GM18508 (cell line): ENCODE measurements around the gene DLX2.
"Not testable (repeated sequence)": the region's sequence is repeated elsewhere in the genome, so short reads cannot be mapped to it uniquely, and the experiment has no call there.

Experiments used
- ATAC-seq: cut with Tn5 transposase; IDR thresholded peaks from one replicate; pipeline ENCODE4 v1.9.1; 2021; ENCODE audit warnings: moderate number of reproducible peaks; ENCODE audit not compliant: insufficient read depth, unreplicated experiment

Gene DLX2

GRCh38 chr2:172084645-172085459 lies 17.8 kb downstream of the DLX2 start:
- peak; percentile 75 for ATAC-seq

DNA sequence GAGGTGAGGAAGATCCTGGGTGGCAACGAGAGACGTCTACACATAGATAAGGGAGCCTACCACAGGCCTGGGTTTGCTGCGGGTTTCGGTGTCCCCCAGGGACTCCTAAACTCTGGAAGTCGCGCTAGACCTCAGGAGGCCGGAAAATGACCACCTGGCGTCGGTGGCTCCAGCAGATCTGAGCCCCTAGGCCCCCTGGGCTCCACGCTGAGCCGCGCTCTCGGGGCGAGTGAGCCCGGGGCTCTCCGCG lies 18.4 kb downstream of the DLX2 start:
- ATAC-seq, result no peak

GRCh38 chr2:172083628-172084394 lies 18.9 kb downstream of the DLX2 start:
- ATAC-seq, result no peak

- no peak for ATAC-seq
Measured at GRCh38 chr2:172082944-172083627, 19.6 kb downstream of the DLX2 start.

DNA sequence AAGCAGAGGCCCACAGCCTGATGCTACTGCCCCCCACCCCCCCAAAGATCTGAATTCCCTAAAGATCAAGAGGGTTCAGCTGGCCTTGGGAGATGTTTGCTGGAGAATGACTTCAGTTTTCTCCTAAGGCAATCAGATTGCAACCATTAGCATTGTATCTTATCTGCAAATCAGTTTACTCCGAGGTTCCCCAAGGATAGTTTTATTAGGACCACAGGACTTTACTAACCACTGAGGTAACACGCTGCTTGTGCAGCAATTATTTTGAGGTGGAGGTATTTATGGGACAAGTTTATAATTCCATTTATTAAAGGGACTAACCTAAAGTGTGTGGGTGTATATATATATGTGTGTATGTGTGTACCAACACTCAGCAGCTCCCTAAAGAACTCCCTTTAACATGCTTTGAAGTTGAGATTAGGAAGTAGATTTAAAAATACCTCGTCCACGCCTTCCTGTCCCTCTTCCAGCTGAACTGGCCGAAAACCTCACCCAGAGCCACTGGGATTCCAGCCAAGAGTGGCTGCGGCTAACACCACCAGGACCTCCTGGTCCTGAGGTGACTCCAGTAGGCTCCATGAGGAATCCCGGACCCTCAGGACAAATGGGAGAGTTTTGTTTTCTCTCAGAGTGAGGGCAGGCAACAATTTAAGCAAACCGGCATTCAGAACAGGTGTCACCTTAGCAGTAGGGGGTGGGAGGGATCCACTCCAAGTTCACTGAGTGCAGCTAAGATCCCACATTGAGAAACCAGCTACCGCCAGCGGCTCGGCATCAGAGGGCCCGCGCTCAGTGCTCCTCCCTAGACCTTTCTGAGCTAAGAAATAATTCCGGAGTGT lies 20.4 kb downstream of the DLX2 start:
- ATAC-seq, result no peak

- no peak for ATAC-seq
Measured at GRCh38 chr2:172081221-172082022, 21.3 kb downstream of the DLX2 start.

- no peak for ATAC-seq
Measured at GRCh38 chr2:172080641-172081220, 22.0 kb downstream of the DLX2 start.

DNA sequence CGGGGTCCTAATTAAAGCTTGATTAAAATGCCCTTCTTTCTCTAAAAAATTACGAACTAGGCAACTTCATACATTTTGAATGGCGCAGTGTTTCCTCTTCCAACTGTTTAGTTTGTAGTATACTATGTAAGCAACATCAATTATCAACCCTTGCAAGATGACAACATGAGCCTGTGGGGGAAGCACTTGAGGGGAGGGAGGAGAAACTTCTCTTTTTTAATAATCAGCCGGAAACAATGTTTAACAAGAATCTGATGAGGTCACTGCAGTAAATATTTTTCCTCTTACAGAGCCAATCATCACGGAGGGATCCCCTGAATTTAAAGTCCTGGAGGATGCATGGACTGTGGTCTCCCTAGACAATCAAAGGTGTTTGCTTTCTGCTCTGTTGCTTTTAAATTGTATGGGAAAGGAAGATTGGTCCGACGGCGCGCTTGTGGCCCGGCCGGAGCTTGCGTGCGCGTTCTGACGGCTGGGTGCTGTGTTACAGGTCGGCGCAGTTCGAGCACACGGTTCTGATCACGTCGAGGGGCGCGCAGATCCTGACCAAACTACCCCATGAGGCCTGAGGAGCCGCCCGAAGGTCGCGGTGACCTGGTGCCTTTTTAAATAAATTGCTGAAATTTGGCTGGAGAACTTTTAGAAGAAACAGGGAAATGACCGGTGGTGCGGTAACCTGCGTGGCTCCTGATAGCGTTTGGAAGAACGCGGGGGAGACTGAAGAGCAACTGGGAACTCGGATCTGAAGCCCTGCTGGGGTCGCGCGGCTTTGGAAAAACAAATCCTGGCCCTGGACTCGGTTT lies 22.7 kb downstream of the DLX2 start:
- ATAC-seq, result no peak

DNA sequence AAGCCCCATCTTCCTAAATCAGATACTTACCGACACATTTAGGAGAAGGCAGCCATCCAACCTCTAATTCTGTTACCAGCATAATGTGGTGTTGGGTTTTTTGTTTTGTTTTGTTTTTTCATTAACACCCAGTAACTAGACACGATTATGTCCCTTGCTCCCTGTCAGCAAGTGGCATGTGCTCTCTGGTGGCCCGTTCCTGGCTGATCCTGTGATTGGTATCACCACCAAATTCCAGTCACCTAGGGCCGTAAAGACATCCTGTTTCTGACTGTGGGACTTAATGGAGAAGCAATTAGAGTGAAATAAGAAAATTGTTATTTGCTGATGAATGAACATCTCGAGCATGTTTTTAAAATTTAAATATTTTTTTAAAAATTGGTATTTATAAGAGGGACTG lies 23.3 kb downstream of the DLX2 start:
- no peak for ATAC-seq

DNA sequence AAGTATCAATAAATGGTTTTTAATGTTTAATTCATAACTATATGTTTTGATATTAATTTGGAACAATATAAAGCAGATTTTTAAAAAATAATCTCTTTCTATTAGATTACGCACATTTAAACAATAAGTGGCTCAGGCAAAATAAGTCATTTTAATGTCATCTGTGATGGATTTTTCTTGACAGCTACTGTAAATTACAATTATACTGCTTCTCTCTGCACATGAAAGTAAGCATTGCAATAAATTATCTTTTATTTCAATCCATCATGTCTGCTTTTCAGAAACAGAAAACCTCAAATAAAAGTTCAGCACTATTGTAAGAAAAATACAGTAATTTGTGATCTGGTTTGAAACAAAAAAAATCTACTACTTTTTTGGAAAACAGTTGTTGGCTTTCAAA lies 28.4 kb downstream of the DLX2 start:
- ATAC-seq, result no peak

- ATAC-seq, result no peak
Measured at GRCh38 chr2:172073518-172073917, 29.2 kb downstream of the DLX2 start.

- ATAC-seq, result no peak
Measured at GRCh38 chr2:172072706-172073105, 30.0 kb downstream of the DLX2 start.

- no peak for ATAC-seq
Measured at GRCh38 chr2:172072303-172072702, 30.4 kb downstream of the DLX2 start.

DNA sequence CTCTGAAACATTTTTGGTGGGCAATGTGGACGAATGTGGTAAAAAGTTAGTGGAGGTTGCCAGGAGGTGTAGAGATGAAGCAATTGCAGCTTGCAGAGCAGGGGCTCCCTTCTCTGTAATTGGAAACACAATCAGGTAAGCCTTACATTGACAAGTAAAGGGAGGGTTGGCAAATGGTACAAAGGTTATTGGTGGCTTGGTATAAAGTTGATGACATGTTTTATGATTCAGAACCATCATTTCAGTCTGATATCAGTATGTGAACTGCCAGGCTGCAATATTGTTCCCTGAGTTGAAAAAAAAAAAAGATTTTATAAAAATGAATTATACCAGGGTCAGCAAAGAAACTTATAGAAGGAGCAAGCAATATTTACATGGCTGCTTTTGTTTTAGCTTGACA lies 31.8 kb downstream of the DLX2 start:
- no peak for ATAC-seq

DNA sequence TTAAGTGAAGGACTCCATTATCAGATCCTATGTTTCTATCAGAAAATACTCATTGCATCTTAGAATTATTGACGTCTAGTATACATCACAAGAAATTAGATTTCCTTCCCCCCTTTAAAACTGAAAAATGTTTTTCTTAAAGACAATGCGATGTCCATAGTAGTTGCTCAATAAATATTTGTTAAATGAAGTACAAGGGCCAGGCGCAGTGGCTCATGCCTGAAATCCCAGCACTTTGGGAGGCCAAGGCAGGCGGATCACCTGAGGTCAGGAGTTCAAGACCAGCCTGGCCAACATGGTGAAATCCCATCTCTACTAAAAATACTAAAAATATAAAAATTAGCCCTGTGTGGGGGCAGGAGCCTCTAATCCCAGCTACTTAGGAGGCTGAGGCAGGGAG lies 34.8 kb downstream of the DLX2 start:
- not testable (repeated sequence) for ATAC-seq

GRCh38 chr2:172066394-172066886 lies 36.3 kb downstream of the DLX2 start:
- no peak for ATAC-seq

- ATAC-seq, result no peak
Measured at GRCh38 chr2:172065111-172065510, 37.6 kb downstream of the DLX2 start.

DNA sequence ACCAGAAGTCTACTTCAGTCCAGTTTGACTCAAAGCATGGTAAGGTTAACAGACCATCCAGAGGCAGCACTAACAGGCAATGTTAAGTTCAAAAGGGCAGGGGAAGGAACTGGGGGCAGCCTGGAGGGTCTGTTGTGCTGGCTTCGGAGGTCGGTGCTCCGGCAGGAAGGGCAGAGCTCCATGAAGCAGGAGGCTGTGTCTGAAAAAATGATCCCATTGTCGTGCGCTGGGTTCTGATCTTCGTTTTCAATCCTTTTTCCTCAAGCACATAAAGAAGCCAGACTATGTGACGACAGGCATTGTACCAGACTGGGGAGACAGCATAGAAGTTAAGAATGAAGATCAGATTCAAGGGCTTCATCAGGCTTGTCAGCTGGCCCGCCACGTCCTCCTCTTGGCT lies 39.3 kb downstream of the DLX2 start:
- ATAC-seq, result no peak
